Mesenchymal stem cell (in vitro differentiated cells and primary cell): ENCODE data around the gene ICOS.

Experiments used
- DNase-seq: peaks from one replicate; pipeline ENCODE4 v3.0.0-alpha.2; 2013
- H2AFZ ChIP-seq: one replicate; pipeline ENCODE4 v1.6.1; 2013; ENCODE audit warnings: low read depth, mild to moderate bottlenecking, control low read depth, inconsistent platforms, low read length, moderate library complexity
- H2AK5ac ChIP-seq: 2 replicates; pipeline ENCODE4 v1.6.1; 2013; ENCODE audit warnings: low read length, moderate library complexity, mild to moderate bottlenecking, inconsistent platforms; ENCODE audit not compliant: severe bottlenecking
- H2BK120ac ChIP-seq: one replicate; pipeline ENCODE4 v1.6.1; 2013; ENCODE audit warnings: low read depth, mild to moderate bottlenecking, inconsistent platforms, low read length, moderate library complexity
- H2BK12ac ChIP-seq, 2 experiments: one replicate each; pipeline ENCODE4 v1.6.1; 2013; ENCODE audit warnings: inconsistent platforms in 2 of 2, low read length in 2 of 2, mild to moderate bottlenecking in 2 of 2, moderate library complexity in 2 of 2, control low read depth in 1 of 2
- H2BK15ac ChIP-seq: one replicate; pipeline ENCODE4 v1.6.1; 2013; ENCODE audit warnings: mild to moderate bottlenecking, low read depth, inconsistent platforms; ENCODE audit not compliant: poor library complexity, severe bottlenecking
- H2BK5ac ChIP-seq: 2 replicates; pipeline ENCODE4 v1.6.1; 2013; ENCODE audit warnings: low read depth, mild to moderate bottlenecking, low read length, control low read depth, inconsistent platforms; ENCODE audit not compliant: poor library complexity, severe bottlenecking
- H3K14ac ChIP-seq, 2 experiments: one replicate each; pipeline ENCODE4 v1.6.1; 2013; ENCODE audit warnings: inconsistent platforms in 2 of 2, low read length in 2 of 2, control low read depth in 1 of 2, mild to moderate bottlenecking in 1 of 2, moderate library complexity in 1 of 2
- H3K18ac ChIP-seq, 2 experiments: one replicate each; pipeline ENCODE4 v1.6.1; 2013; ENCODE audit warnings: inconsistent platforms in 2 of 2, low read length in 2 of 2, control low read depth in 1 of 2, low read depth in 1 of 2, mild to moderate bottlenecking in 1 of 2
- H3K23ac ChIP-seq, 2 experiments: one replicate each; pipeline ENCODE4 v1.6.1; 2013; ENCODE audit warnings: inconsistent platforms in 2 of 2, low read length in 2 of 2, mild to moderate bottlenecking in 2 of 2, moderate library complexity in 2 of 2, control low read depth in 1 of 2
- H3K27ac ChIP-seq: 2 replicates; pipeline ENCODE4 v1.5.1; 2013; ENCODE audit warnings: mild to moderate bottlenecking, moderate library complexity, low read length, control low read depth, inconsistent platforms; ENCODE audit not compliant: poor library complexity, severe bottlenecking
- H3K27me3 ChIP-seq, 2 experiments: 2 replicates each; pipeline versions ENCODE4 v1.6.1 to v1.7.0; 2013; ENCODE audit warnings: low read length in 2 of 2, mild to moderate bottlenecking in 2 of 2, moderate library complexity in 2 of 2, control low read depth in 1 of 2, inconsistent platforms in 1 of 2; ENCODE audit not compliant: control insufficient read depth in 1 of 2, insufficient read depth in 1 of 2
- H3K36me3 ChIP-seq, 2 experiments: 2 replicates each; pipeline versions ENCODE4 v1.6.1 to v1.7.0; 2013; ENCODE audit warnings: low read length in 2 of 2, control low read depth in 1 of 2, inconsistent platforms in 1 of 2, low read depth in 1 of 2, mild to moderate bottlenecking in 1 of 2; ENCODE audit not compliant: insufficient read depth in 2 of 2, control insufficient read depth in 1 of 2
- H3K4ac ChIP-seq, 2 experiments: one replicate each; pipeline ENCODE4 v1.6.1; 2013; ENCODE audit warnings: inconsistent platforms in 2 of 2, low read length in 2 of 2, mild to moderate bottlenecking in 2 of 2, moderate library complexity in 2 of 2, control low read depth in 1 of 2, low read depth in 1 of 2
- H3K4me1 ChIP-seq: 2 replicates; pipeline ENCODE4 v1.6.1; 2013; ENCODE audit warnings: low read depth, low read length, control low read depth; ENCODE audit not compliant: control insufficient read depth, insufficient read depth
- H3K4me2 ChIP-seq: 2 replicates; pipeline ENCODE4 v1.6.1; 2013; ENCODE audit warnings: low read length, mild to moderate bottlenecking, inconsistent platforms; ENCODE audit not compliant: poor library complexity, severe bottlenecking
- H3K4me3 ChIP-seq, 2 experiments: 2 replicates each; pipeline versions ENCODE4 v1.5.1 to v1.7.0; 2013; ENCODE audit warnings: low read length in 2 of 2, mild to moderate bottlenecking in 2 of 2, control low read depth in 1 of 2, low read depth in 1 of 2; ENCODE audit not compliant: insufficient read depth in 1 of 2
- H3K79me1 ChIP-seq: replicated peaks from 2 replicates; pipeline ENCODE4 v1.6.1; 2013; ENCODE audit warnings: mild to moderate bottlenecking, control low read depth, low read length, inconsistent platforms; ENCODE audit not compliant: poor library complexity, severe bottlenecking
- H3K9ac ChIP-seq: 2 replicates; pipeline ENCODE4 v1.7.0; 2013; ENCODE audit warnings: mild to moderate bottlenecking, low read length, moderate library complexity
- H3K9me3 ChIP-seq: 2 replicates; pipeline ENCODE4 v1.7.0; 2013; ENCODE audit warnings: mild to moderate bottlenecking, low read length; ENCODE audit not compliant: control insufficient read depth
- H4K8ac ChIP-seq: one replicate; pipeline ENCODE4 v1.6.1; 2013; ENCODE audit warnings: inconsistent platforms, mild to moderate bottlenecking, low read length, moderate library complexity
- H4K91ac ChIP-seq: one replicate; pipeline ENCODE4 v1.6.1; 2013; ENCODE audit warnings: mild to moderate bottlenecking, low read length, inconsistent platforms
- WGBS: methylation state at CpG from one replicate; pipeline ENCODE4 v1.1.7; 2013; ENCODE audit warnings: mixed read lengths; 5-methylcytosine and 5-hydroxymethylcytosine counted together

ICOS gene

GRCh38 chr2:203908797-203909185, 27.8 kb upstream of the ICOS start:
- Histone ChIP-seq H3K79me1 (no peaks in the 10 kb centered on the region), H2AK5ac (no peak overlapping the region), H3K9ac (peak overlapping the region; percentile 82), H3K4ac (no peak overlapping the region), H2AFZ (no peak overlapping the region), H2BK15ac (no peak overlapping the region), H3K4me3 (peak overlapping the region in 1 of 2 experiments; percentile 71), H3K14ac (no peak overlapping the region), H3K4me1 (peaks cover 2% of the 10 kb centered on the region), H3K23ac (no peak overlapping the region), H4K8ac (peak overlapping the region; percentile 78), H3K27ac (no peak overlapping the region), H2BK12ac (peak overlapping the region in 1 of 2 experiments; percentile 41), H3K36me3 (no peaks in the 10 kb centered on the region), H2BK120ac (no peak overlapping the region), H3K27me3 (no peaks in the 10 kb centered on the region), H3K9me3 (no peaks in the 10 kb centered on the region), H3K18ac (peak overlapping the region in 1 of 2 experiments; percentile 16), H2BK5ac (no peak overlapping the region), H3K4me2 (no peak overlapping the region), H4K91ac (peak overlapping the region; percentile 18)
- WGBS: 100% methylated on average over 1 of the region's 3 CpGs
- DNase-seq: no peak

- Histone ChIP-seq H3K23ac (no peak overlapping the region), H4K8ac (no peak overlapping the region), H3K36me3 (no peaks in the 10 kb centered on the region), H3K4me2 (peak overlapping the region; percentile 54), H3K18ac (peak overlapping the region in 1 of 2 experiments; percentile 24), H3K4ac (no peak overlapping the region), H2AK5ac (no peak overlapping the region), H2AFZ (no peak overlapping the region), H3K14ac (no peak overlapping the region), H2BK120ac (no peak overlapping the region), H3K4me3 (peak overlapping the region in 1 of 2 experiments; percentile 71), H4K91ac (no peak overlapping the region), H3K9me3 (no peaks in the 10 kb centered on the region), H3K4me1 (peaks cover 2% of the 10 kb centered on the region), H2BK5ac (no peak overlapping the region), H3K9ac (peak overlapping the region; percentile 82), H2BK12ac (no peak overlapping the region), H2BK15ac (no peak overlapping the region), H3K27ac (peak overlapping the region; percentile 15), H3K79me1 (no peaks in the 10 kb centered on the region), H3K27me3 (no peaks in the 10 kb centered on the region)
- DNase-seq: peak; percentile 75
- 24% methylated on average over 7 of the region's 8 CpGs for WGBS
These were observed 27.1 kb upstream of the ICOS start for GRCh38 chr2:203909261-203909967.

- Histone ChIP-seq H2AK5ac (no peak overlapping the region), H2BK12ac (no peak overlapping the region), H2BK15ac (no peak overlapping the region), H4K8ac (no peak overlapping the region), H3K18ac (no peak overlapping the region), H3K9me3 (no peaks in the 10 kb centered on the region), H3K4me1 (peaks cover 4% of the 10 kb centered on the region), H4K91ac (no peak overlapping the region), H3K79me1 (no peaks in the 10 kb centered on the region), H2AFZ (no peak overlapping the region), H3K4me2 (no peak overlapping the region), H3K14ac (no peak overlapping the region), H3K4me3 (peak overlapping the region in 1 of 2 experiments; percentile 71), H3K36me3 (no peaks in the 10 kb centered on the region), H3K27me3 (no peaks in the 10 kb centered on the region), H2BK5ac (no peak overlapping the region), H3K23ac (no peak overlapping the region), H3K27ac (no peak overlapping the region), H3K4ac (peak overlapping the region in 1 of 2 experiments; percentile 50), H3K9ac (peak overlapping the region; percentile 82), H2BK120ac (no peak overlapping the region)
- 96% methylated on average over 4 of the region's 5 CpGs for WGBS
- no peak for DNase-seq
These were observed 26.6 kb upstream of the ICOS start for GRCh38 chr2:203909974-203910373.

- Histone ChIP-seq H3K79me1 (no peaks in the 10 kb centered on the region), H2BK5ac (no peak overlapping the region), H3K18ac (no peak overlapping the region), H3K9me3 (no peaks in the 10 kb centered on the region), H3K23ac (no peak overlapping the region), H4K91ac (no peak overlapping the region), H3K4me3 (no peak overlapping the region), H2BK15ac (no peak overlapping the region), H3K4ac (peak overlapping the region in 1 of 2 experiments; percentile 54), H2AK5ac (no peak overlapping the region), H2AFZ (no peak overlapping the region), H4K8ac (no peak overlapping the region), H3K36me3 (no peaks in the 10 kb centered on the region), H3K9ac (no peak overlapping the region), H2BK12ac (no peak overlapping the region), H2BK120ac (no peak overlapping the region), H3K4me2 (no peak overlapping the region), H3K27me3 (no peaks in the 10 kb centered on the region), H3K4me1 (peaks cover 3% of the 10 kb centered on the region), H3K27ac (no peak overlapping the region), H3K14ac (no peak overlapping the region)
- WGBS: 68% methylated on average over 8 of the region's 8 CpGs
- DNase-seq: no peak
These were observed 22.6 kb upstream of the ICOS start for GRCh38 chr2:203913947-203914346.
